GM19025 (cell line): ENCODE measurements around the gene CD93.

ENCODE experiments used
- ATAC-seq: cut with Tn5 transposase; IDR thresholded peaks from one replicate; pipeline ENCODE4 v1.9.1; 2021; ENCODE audit warnings: mild to moderate bottlenecking, low read depth, moderate library complexity; ENCODE audit not compliant: unreplicated experiment

Gene CD93, protein sequence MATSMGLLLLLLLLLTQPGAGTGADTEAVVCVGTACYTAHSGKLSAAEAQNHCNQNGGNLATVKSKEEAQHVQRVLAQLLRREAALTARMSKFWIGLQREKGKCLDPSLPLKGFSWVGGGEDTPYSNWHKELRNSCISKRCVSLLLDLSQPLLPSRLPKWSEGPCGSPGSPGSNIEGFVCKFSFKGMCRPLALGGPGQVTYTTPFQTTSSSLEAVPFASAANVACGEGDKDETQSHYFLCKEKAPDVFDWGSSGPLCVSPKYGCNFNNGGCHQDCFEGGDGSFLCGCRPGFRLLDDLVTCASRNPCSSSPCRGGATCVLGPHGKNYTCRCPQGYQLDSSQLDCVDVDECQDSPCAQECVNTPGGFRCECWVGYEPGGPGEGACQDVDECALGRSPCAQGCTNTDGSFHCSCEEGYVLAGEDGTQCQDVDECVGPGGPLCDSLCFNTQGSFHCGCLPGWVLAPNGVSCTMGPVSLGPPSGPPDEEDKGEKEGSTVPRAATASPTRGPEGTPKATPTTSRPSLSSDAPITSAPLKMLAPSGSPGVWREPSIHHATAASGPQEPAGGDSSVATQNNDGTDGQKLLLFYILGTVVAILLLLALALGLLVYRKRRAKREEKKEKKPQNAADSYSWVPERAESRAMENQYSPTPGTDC

GRCh38 chr20:23086056-23086566 is at the start of gene CD93:
TSS of gene CD93 (minus strand) at chr20:23086324. CDS start at chr20:23086192, 132 bp downstream.
- ATAC-seq = no peak

DNA sequence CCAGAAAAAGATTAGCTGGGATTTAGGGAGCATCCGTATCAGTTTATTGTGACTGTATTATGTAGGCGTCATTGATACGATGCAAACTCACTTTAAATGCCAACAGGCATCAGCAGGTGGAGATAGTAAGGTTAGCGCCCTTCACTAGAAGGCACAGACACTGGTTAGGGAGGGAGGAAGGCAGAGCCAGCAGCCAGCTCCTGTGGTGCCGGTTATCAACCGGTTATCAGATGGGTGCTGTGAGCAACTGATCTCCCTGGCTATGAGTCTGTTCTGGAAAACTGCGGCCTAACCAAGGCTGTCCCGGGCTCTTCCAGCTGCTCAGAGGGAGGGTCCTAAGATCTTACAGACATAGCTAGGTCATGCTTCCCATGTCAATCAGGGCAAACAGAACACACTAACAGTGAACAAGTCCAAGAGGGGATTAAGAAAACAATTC is 47.5 kb upstream of the CD93 start:
- ATAC-seq = no peak

DNA sequence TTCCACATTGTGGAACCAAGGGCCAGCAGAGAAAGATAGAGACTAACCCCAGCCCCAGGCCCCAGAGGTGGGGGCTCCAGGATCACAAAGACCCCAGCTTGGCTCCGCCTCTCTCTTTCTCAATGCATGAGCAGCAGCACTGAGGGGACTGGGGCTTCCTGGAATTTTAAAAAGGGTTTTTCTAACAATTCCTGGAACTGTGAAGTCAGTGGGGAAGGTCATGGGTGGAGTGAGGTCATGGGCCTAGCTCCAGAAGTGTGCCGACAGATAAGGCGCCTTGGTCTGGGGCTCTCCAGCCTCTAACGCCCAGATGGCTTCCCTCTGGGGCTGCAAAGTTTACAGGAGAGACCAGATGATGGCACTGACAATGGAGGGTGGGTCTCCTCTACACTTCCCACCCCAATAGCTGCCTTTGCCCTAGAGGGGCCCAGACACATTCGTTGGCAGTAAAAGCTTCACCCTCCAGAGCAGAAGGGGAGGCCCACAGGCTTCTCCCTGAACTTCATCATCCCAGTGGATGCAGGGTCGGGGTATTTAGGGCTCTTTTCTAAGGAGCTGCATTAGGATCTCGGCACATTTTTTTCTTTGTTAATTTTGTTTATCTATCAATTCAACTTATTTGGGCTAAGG is 46.9 kb upstream of the CD93 start:
- ATAC-seq = no peak

DNA sequence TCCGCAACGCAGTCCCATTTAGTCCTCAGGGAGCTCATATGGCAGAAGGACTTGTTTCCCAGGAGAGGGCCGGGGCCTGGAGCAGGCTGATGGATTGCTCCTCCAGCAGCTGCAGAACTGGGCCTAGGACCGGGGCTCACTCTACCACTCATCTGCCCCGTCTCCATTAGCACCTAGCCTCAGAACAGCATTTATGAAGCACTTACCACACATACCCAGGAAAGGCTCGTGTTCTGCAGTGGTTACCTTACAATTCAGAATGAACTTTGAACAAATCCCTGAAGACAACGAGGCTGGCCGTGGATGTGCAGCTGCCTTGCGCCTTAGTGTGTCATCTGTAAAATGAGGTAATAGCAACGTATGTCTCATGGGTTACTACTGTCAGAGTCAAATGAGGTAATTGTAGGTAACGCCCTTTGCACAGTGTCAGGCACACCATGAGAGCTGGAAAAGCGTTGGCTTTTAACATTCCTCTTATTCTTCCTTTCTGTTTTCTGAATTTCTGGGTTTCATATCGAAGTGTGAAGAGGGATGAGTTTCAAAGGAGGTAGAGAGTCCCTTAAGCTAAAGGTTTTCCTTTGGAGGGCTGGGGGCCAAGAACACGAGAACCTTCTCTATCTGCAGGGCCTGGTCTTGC is 46.3 kb upstream of the CD93 start:
- no peak for ATAC-seq

- no peak for ATAC-seq
Measured at GRCh38 chr20:23131766-23132165, 45.6 kb upstream of the CD93 start.

- no peak for ATAC-seq
Measured at GRCh38 chr20:23130622-23131140, 44.6 kb upstream of the CD93 start.

DNA sequence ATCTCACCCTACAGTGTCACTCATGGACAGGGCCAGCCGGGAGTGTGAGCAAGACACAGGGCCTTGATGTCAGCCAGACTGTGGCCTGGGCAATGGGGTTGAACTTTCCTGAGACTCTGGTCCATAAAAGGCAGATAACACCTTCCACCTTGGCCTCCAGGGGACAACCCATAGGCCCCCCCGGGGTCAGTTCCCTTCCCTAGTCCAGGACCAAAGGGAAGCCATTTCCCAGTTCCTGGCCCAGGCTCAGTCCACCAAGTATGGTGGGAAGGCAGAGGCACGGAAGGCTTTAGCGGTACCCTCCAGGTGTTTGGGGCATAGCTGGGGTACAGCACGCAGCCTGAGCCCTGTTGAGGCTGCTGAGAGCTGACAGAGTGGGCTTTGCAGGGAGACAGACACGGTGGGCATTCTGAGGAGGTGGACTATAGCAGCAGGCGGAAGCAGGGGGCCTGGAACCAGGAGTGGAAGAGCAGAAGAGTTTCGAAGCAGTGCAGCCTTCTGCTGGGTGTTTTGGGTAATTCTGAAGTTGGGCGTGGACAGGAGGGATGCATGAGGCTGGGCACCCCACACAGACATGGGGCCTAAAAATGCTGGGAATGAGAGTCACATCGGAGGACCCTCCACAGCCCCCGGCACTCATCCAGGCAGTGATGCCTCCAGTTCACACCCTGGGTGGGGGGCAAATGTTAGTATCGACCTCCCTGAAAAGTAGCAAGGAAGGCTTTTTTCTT is 43.9 kb upstream of the CD93 start:
- no peak for ATAC-seq

DNA sequence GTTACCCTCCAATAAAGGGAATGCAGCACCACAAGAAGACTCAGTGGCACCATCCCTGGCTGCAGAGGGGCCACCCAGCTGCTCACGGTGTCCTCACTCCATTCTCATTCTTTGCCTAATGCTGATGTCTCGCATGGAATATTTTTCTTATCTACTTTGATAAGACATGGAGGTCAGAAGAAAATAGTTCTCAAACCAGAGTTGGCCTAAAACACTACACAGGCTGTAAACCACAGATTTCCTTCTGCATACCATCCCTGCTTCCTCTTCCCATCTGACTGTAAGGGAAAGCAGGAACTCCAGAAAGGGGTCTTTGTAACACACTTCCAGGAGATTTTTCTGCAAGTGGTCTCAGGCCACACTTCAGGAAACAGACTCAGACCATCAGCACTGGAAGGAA is 43.1 kb upstream of the CD93 start:
- no peak for ATAC-seq

GRCh38 chr20:23128461-23129125 is 42.5 kb upstream of the CD93 start:
- no peak for ATAC-seq

- no peak for ATAC-seq
Measured at GRCh38 chr20:23127506-23128279, 41.6 kb upstream of the CD93 start.

DNA sequence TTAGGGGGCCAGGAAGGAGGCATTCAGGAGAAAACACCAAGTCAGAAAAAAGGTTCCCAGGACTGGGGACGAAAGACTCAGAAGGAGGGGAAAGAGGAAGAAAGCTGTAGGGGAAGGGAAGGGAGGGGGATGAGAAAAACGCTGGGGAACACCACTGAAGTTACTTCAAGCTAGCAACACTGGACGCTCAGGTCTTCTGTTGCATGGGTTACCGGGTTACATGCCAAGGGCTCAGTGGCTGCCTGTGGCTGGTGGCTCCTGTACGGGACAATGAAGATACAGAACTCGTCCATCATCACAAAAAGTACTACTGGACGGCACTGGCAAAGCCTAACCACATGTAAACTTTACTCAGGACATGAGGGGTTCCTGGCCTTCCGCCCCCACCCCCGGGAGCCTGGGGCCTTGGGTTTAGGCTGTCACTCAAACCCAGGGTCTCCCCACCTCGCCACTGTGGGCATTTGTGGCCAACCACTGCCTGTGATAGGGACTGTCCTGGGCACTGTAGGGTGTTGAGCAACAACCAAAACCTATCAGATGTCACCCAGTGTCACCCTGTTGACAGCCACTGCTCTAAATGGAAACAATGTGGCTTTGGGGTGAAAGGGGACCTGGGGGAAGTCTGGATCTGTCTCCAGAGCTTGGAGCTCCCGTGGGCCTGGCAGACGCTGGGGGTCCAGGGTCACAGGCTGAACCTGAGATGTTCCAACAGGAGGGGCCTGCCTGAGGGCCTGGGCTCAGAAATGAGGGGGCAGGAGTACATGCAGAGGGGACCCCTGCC is 40.3 kb upstream of the CD93 start:
- no peak for ATAC-seq

DNA sequence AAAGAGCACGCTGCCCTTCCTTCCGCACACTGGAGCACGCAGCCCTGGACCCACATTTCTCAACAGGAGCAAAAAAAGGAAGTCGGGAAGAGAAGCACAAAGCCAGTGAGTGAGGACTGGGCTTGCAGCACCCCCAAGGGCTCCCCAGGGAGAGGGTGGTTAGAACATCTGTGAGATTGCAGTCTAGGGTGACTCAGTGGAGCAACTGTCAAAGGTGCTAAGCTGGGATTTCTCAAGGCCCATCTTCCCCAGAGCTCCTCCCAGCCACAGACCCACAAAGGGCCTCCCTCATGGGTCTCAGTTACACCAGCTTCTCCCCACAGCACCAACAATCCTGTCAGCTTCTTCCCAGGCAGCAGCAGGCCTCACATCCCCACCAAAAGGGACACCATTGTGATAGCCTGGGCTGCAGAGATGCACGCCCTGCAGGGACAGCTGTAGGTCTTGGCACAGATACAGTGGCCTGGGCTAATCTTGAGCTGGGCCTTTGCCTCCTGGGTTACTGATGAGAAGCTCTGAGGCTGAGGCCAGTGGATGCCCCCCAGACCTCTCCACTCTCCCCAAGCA is 39.6 kb upstream of the CD93 start:
- peak; percentile 55 for ATAC-seq

DNA sequence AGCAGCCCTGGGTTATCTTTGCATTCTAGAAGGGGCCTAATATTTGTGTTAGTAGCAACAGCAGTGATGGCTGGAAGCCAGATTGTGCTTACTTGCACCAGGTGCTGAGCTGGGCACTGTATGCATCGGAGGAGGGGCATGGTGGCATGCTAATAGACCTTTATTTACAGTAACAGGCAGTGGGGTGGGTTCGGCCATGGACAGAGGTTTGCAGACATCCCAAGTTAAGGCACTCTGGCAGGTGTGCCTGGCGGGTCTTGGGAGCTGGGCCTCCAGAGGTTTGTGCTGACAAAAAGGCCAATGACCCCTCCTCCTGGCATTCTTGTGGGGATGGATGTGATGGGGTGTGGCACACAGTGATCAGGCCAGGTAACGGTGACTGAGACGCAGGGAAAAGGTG is 39.0 kb upstream of the CD93 start:
- no peak for ATAC-seq

- no peak for ATAC-seq
Measured at GRCh38 chr20:23123886-23124285, 37.8 kb upstream of the CD93 start.

- no peak for ATAC-seq
Measured at GRCh38 chr20:23122796-23123655, 36.9 kb upstream of the CD93 start.

GRCh38 chr20:23122321-23122720 is 36.2 kb upstream of the CD93 start:
- no peak for ATAC-seq
